ENCODE measurements around the gene ELMO1.

The ELMO1 gene

DNA sequence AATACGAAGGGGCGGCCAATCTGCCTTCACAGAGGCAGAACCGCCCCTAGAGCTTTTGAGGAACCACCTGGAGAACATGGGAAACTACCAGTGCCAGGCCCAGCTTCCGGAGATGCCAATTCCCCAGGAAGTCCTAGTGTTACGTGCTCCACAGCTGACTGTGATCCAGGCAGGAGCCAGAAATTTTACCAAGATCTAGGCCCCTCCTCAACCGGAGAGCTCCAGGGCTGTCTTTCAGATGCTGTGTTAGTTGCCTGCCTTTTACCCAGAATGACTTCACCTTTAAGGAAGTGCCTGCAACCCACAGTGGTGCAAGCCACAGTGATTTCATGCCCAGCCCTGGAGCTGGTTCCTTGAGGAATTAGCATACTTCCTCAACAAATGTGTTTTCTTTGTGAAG lies 62.9 kb downstream of the ELMO1 start:
- in situ Hi-C loops (cut with HindIII; ENCODE audit: low sequenced_read_pairs), result no loop called here
- TF ChIP-seq, protein P1, sequence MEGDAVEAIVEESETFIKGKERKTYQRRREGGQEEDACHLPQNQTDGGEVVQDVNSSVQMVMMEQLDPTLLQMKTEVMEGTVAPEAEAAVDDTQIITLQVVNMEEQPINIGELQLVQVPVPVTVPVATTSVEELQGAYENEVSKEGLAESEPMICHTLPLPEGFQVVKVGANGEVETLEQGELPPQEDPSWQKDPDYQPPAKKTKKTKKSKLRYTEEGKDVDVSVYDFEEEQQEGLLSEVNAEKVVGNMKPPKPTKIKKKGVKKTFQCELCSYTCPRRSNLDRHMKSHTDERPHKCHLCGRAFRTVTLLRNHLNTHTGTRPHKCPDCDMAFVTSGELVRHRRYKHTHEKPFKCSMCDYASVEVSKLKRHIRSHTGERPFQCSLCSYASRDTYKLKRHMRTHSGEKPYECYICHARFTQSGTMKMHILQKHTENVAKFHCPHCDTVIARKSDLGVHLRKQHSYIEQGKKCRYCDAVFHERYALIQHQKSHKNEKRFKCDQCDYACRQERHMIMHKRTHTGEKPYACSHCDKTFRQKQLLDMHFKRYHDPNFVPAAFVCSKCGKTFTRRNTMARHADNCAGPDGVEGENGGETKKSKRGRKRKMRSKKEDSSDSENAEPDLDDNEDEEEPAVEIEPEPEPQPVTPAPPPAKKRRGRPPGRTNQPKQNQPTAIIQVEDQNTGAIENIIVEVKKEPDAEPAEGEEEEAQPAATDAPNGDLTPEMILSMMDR (IDR thresholded peaks at IDR 0.05; ENCODE audit: low read depth, low read length, missing control alignments), result no peak
- DNase-seq (ENCODE audit: low read depth), result no peak
- H3K4me3 ChIP-seq (ENCODE audit: low read depth, low read length), result no peak overlapping the region

DNA sequence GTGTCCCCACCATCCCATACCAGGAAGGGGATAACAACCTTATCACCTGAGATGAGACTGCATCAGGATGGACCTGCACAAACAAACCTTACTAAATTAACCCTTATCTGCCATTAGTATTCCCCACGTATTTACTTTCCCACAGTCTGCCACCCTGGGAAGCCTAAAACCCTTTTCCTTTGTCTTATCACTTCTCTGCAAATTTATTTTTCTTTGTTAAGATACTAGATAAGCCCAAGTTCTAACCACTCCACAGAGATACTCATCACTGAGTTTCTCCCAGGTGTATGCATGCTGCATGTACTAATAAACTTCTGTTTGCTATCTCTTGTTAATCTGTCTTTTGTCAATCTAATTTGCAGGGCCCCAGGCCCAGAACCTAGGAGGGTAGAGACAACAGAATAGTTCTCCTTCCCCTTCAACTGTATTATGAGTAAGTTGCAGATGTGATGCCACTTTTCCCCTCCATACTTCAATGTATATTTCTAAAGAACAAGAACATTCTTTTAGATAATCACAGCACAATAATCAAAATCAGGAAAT lies 66.0 kb downstream of the ELMO1 start:
- in situ Hi-C loops (cut with HindIII; ENCODE audit: low sequenced_read_pairs), result no loop called here
- TF ChIP-seq, protein P1 (IDR thresholded peaks at IDR 0.05; ENCODE audit: low read depth, low read length, missing control alignments), result no peak
- H3K4me3 ChIP-seq (ENCODE audit: low read depth, low read length), result no peak overlapping the region
- no peak for DNase-seq (ENCODE audit: low read depth)

DNA sequence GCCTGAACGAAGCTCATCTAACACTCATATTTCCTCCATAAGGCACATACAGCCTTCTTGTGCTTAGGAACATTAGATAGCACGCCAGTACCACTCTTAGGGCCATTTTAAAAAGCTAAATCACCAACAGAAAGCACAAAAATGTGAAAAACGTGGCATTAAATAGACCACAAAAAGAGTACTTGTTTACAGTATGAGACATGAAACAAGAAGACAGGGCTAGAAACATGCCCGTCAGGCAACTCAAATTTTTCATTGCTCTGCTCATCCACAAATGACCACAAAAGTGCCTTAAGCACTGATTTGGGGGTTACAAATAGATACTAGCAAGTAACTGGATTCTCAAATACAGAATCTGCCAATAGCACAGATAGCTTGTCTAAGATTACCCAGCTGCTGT lies 67.8 kb downstream of the ELMO1 start:
- no peak overlapping the region for H3K4me3 ChIP-seq (ENCODE audit: low read depth, low read length)
- no peak for DNase-seq (ENCODE audit: low read depth)
- in situ Hi-C loops (cut with HindIII; ENCODE audit: low sequenced_read_pairs), result no loop called here
- TF ChIP-seq, protein P1 (IDR thresholded peaks at IDR 0.05; ENCODE audit: low read depth, low read length, missing control alignments), result no peak

DNA sequence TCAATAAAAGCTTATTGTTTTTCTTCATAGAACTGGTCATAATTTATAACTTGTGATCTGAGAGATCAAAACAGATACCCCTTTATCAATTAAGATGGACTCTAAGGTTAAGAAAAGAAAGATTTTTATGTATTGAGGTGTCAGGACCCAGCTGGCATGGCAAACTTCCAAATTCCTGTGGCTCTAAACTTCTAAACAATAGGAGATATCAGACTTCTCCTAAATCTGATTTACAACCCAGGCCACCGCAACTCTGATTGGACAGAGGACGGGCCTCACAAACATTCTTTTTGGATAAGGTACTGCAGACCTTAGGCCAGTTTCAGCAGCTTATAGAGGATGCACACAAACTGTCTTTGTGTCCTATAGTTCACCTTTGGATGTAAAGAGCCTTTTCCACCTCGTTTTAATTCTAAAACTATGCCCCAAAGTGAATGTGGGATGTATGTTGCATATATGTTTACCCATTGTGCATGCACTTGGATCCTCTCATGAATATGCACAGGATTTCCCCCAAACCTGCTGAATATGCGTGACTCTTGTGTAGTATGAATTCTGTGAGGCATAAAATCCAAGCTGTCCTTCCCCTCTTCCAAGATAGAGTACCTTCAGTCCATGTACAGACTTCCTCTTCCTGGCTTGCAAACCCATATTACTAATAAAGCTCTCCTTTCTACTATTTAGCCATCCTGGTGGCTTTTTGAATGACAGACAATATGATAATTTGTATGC lies 69.0 kb downstream of the ELMO1 start:
- in situ Hi-C loops (cut with HindIII; ENCODE audit: low sequenced_read_pairs), result no loop called here
- DNase-seq (ENCODE audit: low read depth), result no peak
- no peak overlapping the region for H3K4me3 ChIP-seq (ENCODE audit: low read depth, low read length)
- TF ChIP-seq, protein P1 (IDR thresholded peaks at IDR 0.05; ENCODE audit: low read depth, low read length, missing control alignments), result no peak

DNA sequence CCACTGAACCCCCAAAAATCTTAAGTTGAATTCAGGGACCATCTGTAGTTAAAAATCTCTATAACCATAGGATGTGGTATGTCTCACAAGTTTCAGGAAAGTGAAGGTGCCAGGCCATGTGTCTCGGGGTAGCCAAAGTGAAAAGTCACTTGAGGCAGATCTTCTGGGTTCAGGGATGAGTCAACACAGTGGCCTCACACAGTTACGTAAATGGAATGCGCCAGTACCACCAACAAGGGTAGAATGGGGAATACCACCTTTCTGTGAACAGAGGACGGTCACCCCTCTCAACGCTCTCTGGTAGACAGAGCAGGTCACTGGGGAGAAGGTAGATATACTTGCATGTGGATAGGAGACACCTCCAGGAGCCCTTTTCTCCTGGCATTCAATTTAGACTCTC lies 71.4 kb downstream of the ELMO1 start:
- H3K4me3 ChIP-seq (ENCODE audit: low read depth, low read length), result no peak overlapping the region
- TF ChIP-seq, protein P1 (IDR thresholded peaks at IDR 0.05; ENCODE audit: low read depth, low read length, missing control alignments), result no peak
- DNase-seq (ENCODE audit: low read depth), result no peak
- in situ Hi-C loops (cut with HindIII; ENCODE audit: low sequenced_read_pairs), result no loop called here

DNA sequence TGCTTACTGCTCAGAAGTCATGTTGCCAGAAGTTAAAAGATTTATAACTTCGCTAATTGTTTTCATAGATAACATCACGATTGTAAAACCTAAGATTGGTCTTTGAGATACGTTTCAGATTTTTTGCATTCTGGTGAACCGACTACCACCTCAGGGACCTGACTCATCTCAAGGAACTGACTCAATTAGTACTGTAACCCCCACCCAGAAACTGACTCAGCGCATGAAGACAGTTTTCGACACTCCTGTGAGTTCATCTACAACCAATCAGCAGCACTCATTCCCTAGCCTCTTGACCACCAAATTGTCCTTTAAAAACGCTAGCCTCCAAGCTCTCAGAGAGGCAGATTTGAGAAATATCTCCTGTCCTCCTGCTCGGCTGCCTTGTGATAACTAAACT lies 72.3 kb downstream of the ELMO1 start:
- no peak overlapping the region for H3K4me3 ChIP-seq (ENCODE audit: low read depth, low read length)
- TF ChIP-seq, protein P1 (IDR thresholded peaks at IDR 0.05; ENCODE audit: low read depth, low read length, missing control alignments), result no peak
- DNase-seq (ENCODE audit: low read depth), result no peak
- in situ Hi-C loops (cut with HindIII; ENCODE audit: low sequenced_read_pairs), result no loop called here

Measured in astrocyte of the cerebellum (primary cell).